ENCODE measurements around the gene CCDC187.
"Not testable (repeated sequence)": the region's sequence is repeated elsewhere in the genome, so short reads cannot be mapped to it uniquely, and the experiment has no call there.

Gene CCDC187

DNA sequence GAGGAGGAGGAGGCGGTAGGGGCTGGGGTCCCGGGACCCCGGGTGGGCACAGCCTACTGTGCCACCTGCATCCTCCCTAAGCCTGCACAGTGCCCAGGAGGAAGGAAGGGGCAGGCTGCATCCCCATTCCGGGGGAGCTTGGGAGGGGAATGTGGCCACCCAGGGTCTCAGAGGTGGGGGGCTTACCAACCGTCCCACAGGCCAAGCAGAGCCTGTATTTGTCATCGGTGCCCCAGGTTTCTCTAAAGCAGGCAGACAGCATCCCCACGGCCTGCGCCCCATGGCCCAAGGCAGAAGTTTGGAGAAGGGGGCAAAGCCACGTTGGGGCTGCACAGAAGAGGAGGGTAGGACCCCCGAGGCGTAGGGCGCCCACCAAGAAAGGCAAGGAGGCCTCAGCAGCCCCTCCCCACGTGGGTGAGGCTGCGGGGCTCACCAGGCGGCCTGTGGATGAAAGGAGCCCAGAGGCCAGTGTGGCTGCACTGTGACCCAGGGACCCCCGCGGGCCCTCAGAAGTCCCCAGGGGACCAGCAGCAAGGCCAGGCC lies 22.9 kb upstream of the CCDC187 start:
- DNase-seq = no peak

GRCh38 chr9:136326061-136326760 lies 22.3 kb upstream of the CCDC187 start:
- no peak for DNase-seq

- DNase-seq = no peak
These were observed 21.5 kb upstream of the CCDC187 start for GRCh38 chr9:136325358-136325757.

- DNase-seq = no peak
These were observed 20.8 kb upstream of the CCDC187 start for GRCh38 chr9:136324501-136325300.

- peak; percentile 44 for DNase-seq
These were observed 19.5 kb upstream of the CCDC187 start for GRCh38 chr9:136323371-136323789.

DNA sequence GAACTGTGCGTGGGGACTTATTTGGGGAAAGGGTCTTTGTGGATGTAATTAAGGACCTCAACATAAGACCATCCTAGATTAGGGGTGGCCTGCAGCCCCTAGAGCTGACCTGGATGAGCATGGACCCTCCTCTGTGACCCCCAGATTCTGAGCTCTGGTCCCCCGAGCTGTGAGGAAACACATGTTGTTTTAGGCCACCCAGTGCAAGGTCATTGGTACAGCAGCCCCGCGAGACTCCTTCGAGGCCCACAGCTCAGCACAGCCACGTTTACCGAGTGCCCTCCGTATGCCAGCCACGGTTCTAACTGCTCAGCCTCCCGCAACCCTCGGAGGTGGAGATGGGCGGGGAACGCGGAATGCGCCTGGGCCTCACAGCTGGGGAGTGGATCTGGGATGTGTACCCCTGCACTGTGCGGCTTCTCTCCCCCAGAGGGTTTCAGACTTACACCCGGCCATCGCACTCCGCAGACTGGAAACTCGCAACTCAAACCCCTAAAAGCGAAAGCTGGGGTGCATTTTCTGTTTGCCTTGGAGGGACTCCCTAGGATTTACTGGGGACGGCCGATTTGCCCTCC lies 18.9 kb upstream of the CCDC187 start:
- no peak for DNase-seq

GRCh38 chr9:136321561-136321960 lies 17.7 kb upstream of the CCDC187 start:
- DNase-seq = no peak

DNA sequence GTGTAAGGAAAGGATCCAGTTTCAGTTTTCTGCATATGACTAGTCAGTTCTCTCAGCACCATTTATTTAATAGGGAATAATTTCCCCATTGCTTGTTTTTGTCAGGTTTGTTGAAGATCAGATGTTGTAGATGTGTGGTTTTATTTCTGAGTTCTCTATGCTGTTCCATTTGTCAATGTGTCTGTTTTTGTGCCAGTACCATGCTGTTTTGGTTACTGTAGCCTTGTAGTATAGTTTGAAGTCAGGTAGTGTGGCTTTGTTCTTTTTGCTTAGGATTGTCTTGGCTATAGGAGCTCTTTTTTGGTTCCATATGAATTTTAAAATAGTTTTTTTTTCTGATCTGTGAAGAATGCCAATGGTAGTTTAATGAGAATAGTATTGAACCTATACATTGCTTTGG lies 17.1 kb upstream of the CCDC187 start:
- DNase-seq = not testable (repeated sequence)

DNA sequence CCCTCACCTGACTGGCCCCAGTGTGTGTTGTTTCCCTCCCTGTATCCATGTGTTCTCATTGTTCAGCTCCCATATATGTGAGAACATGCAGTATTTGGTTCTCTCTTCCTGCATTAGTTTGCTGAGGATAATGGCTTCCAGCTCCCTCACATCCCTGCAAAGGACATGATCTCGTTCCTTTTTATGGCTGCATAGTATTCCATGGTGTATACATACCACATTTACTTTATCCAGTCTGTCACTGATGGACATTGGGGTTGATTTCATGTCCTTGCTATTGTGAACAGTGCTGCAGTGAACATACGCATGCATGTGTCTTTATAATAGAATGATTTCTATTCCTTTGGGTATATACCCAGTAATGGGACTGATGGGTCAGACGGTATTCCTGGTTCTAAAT lies 16.1 kb upstream of the CCDC187 start:
- not testable (repeated sequence) for DNase-seq

DNA sequence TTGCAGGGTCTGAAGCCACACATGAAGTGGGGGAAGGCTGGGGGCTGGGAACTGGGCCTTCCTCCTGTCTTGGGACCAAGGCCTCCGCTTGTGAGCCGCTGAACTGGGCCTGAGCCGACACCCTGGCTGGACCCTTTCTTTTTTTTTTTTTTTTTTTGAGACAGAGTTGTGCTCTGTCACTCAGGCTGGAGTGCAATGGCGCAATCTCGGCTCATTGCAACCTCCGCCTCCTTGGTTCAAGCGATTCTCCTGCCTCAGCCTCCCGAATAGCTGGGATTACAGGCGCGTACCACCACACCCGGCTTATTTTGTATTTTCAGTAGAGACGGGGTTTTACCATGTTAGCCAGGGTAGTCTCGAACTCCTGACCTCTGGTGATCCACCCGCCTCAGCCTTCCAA lies 15.3 kb upstream of the CCDC187 start:
- not testable (repeated sequence) for DNase-seq

- DNase-seq = no peak
These were observed 14.9 kb upstream of the CCDC187 start for GRCh38 chr9:136318776-136319241.

DNA sequence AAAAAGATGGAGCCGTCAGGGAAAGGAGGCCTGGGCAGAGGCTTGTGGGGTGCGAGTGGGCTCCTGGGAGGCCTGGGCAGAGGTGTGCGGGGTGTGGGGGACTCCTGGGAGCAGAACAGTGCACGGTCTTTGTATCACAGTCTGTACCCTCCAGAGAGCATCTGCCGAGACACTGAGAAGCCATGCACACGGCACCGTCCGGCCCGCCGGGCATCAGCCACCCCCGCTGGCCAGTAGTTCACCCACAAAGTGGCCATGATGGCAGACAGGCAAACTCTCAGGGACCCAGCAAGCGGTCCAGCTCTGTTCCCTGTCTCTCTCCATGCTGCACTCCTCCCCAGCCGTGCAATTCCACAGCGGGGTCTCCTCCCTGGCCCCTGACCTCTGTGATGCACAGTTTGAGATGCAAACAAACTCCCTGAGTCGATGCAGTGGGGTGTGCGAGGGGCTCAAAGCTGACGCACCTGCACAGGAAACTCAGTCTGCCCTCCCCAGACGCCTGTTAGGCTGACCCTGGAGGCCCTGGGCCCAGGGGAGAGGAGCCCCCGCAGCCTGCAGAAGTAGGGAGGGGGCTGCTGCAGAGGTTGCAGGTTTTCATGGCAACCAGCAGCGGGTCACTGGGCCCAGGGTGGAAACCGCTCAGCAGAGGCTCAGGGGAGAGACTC lies 14.3 kb upstream of the CCDC187 start:
- no peak for DNase-seq

- no peak for DNase-seq
These were observed 13.8 kb upstream of the CCDC187 start for GRCh38 chr9:136317695-136318094.

GRCh38 chr9:136316896-136317676 lies 13.2 kb upstream of the CCDC187 start:
- DNase-seq = no peak

- no peak for DNase-seq
These were observed 12.4 kb upstream of the CCDC187 start for GRCh38 chr9:136316271-136316751.

- no peak for DNase-seq
These were observed 11.1 kb upstream of the CCDC187 start for GRCh38 chr9:136314944-136315343.

DNA sequence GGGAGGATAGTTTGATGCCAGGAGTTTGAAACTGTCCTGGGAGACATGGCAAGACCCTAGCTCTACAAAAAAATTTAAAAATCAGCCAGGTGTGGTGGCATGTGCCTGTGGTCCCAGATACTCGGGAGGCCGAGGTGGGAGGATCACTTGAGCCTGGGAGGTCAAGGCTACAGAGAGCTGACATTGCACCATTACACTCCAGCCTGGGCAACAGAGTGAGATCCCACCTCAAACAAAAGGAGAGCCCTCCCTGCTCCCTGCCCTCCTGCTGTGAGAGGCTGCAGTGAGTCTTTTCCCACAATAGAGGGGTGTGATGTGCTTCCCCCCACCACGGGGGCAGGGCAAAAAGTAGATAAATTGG lies 10.1 kb upstream of the CCDC187 start:
- no peak for DNase-seq

- DNase-seq = no peak
These were observed 9.5 kb upstream of the CCDC187 start for GRCh38 chr9:136313111-136314055.

GRCh38 chr9:136312436-136312835 lies 8.5 kb upstream of the CCDC187 start:
- DNase-seq = peak; percentile 14

DNA sequence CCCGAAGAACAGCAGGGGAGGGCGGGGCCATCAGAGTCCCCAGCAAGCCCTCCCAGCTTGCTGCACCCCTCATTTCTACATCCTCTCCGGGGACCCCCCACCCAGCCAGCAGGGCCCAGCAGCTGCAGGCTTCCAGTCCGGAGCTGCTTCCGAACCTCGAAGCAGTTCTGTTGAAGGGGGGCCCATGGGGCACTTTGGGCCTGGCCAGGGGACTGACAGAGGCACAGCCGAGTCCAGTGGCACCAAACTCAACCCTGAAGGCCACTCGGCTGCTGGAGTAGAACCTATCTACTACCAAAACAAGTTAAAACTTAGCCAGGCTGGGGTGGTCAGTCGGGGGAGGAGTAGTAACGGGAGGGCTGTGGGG lies 8.1 kb upstream of the CCDC187 start:
- no peak for DNase-seq
